Lower leg skin (tissue), 4 donors: ENCODE data around the gene STK36. TPM values are rescaled to one million over a fixed set of nuclear protein-coding genes. Genes with fewer than 3 reads are reported as not detected.

Source experiments
- DNase-seq, 2 donors: peaks; one replicate each; pipeline ENCODE4 v3.0.0-alpha.2; 2019; ENCODE audit warnings: low spot score in 2 of 2
- H3K4me3 ChIP-seq: fragments of 200-600 bp; sonication (generic); 2 replicates; pipeline ENCODE4 v1.5.1; 2017; ENCODE audit warnings: mild to moderate bottlenecking, low read depth; ENCODE audit not compliant: poor library complexity, severe bottlenecking
- POLR2A ChIP-seq, 2 donors: fragments of 450-650 bp; IDR thresholded peaks; one replicate each; pipeline ENCODE4 v1.6.1; 2016 to 2017; ENCODE audit warnings: antibody characterized with exemption in 2 of 2, mild to moderate bottlenecking in 1 of 2, moderate library complexity in 1 of 2
- WGBS, 2 donors: methylation state at CpG; one replicate each; pipeline ENCODE4 v1.1.5; 2018; 5-methylcytosine and 5-hydroxymethylcytosine counted together
- intact Hi-C: fragments of 100-400 bp; cut with DNase I; formaldehyde crosslinking; loops from one replicate; pipeline ENCODE4 v1.15.0; 2023; ENCODE audit warnings: low total_unique reads
- total RNA-seq, 4 donors: library from RNA; depleted of rRNA; stranded (reverse); fragments of >200 nt; gene quantifications; one replicate each; pipeline ENCODE4 v1.1.0, GENCODE V29; 2016
- TF ChIP-seq, protein P1 (sequence below), 3 donors: fragments of 450-650 bp; IDR thresholded peaks; one replicate each; pipeline ENCODE4 v1.5.1; 2016; ENCODE audit warnings: antibody characterized with exemption in 3 of 3, mild to moderate bottlenecking in 3 of 3, moderate library complexity in 2 of 3

Gene STK36
- total RNA-seq, 4 donors from 2014 or later, result 7.4 to 21.1 (median 12.3) TPM

DNA sequence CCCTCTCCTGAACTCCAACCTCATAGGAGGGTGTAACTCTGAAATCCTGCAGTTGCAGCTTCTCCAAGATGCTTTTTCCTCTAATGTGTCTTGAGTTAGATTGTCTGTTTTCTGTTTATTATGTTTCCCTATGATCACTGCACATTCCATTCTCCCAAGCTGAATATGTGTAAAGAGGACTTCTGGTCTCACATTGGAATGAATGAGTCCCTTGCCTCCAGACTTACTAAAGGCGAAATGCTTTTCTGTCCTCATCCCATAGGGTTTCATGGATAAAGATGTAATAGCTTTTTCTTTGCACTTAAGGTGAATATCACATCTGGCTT lies 74.5 kb downstream of the STK36 start:
- 90 to 100% methylated on average over 1 of the region's 1 CpG for WGBS, 2 donors

DNA sequence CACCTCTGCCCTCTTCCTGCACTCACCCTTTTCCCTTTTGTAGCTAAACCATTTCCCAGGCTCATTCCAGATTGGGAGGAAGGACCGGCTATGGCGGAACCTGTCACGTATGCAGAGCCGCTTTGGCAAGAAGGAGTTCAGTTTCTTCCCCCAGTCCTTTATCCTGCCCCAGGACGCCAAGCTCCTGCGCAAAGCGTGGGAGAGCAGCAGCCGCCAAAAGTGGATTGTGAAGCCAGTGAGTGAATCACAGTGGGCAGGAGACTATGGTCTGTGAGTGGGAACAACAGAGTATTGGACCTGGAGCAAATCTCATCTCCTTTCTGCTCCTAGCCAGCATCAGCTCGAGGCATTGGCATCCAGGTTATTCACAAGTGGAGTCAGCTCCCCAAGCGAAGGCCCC lies 75.1 kb downstream of the STK36 start:
- H3K4me3 ChIP-seq, result no peak overlapping the region
- intact Hi-C loops, result no loop called here
- no peak for DNase-seq
- no peak for TF ChIP-seq POLR2A (IDR thresholded peaks at IDR 0.05)
- TF ChIP-seq, protein P1, sequence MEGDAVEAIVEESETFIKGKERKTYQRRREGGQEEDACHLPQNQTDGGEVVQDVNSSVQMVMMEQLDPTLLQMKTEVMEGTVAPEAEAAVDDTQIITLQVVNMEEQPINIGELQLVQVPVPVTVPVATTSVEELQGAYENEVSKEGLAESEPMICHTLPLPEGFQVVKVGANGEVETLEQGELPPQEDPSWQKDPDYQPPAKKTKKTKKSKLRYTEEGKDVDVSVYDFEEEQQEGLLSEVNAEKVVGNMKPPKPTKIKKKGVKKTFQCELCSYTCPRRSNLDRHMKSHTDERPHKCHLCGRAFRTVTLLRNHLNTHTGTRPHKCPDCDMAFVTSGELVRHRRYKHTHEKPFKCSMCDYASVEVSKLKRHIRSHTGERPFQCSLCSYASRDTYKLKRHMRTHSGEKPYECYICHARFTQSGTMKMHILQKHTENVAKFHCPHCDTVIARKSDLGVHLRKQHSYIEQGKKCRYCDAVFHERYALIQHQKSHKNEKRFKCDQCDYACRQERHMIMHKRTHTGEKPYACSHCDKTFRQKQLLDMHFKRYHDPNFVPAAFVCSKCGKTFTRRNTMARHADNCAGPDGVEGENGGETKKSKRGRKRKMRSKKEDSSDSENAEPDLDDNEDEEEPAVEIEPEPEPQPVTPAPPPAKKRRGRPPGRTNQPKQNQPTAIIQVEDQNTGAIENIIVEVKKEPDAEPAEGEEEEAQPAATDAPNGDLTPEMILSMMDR (IDR thresholded peaks at IDR 0.05), result no peak
- WGBS, 2 donors, result 92 to 96% methylated on average over 10 of the region's 10 CpGs

More for the DNA sequence above, 74.5 kb downstream of the STK36 start:
- no peak overlapping the region for H3K4me3 ChIP-seq
- no peak for DNase-seq
- intact Hi-C loops, result no loop called here
- TF ChIP-seq, protein P1 (IDR thresholded peaks at IDR 0.05), result no peak
- no peak for TF ChIP-seq POLR2A (IDR thresholded peaks at IDR 0.05)

DNA sequence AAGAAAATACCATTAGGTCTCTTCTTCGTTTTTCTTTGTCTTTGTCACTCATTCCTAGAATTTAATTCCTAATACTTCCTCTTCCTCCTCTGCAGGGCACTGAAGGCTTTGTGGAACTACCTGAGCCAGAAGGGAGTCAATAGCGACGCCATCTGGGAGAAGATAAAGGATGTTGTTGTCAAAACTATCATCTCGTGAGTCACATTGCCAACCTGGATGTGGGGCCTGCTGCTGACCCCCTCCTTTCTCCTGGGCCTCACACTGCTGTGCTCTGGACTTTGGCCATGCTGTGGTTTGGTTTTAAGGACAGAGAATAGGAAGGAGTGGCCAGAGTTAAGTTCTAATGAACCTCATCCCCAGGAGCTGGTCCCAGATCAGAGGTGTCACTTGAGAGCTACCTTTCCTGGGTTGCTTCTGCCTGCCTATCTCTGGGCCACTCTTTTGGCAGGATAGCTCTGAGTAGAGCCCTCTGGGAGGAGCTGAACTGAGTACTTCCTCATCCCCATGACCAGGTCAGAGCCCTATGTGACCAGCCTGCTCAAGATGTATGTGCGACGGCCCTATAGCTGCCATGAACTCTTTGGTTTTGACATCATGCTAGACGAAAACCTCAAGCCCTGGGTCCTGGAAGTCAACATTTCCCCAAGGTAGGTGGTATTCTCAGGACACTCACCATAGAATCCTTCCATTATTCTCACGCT lies 77.0 kb downstream of the STK36 start:
- WGBS, 2 donors, result 90 to 92% methylated on average over 8 of the region's 8 CpGs
- intact Hi-C loops, result no loop called here
- no peak for TF ChIP-seq POLR2A (IDR thresholded peaks at IDR 0.05)
- TF ChIP-seq, protein P1 (IDR thresholded peaks at IDR 0.05), result no peak
- H3K4me3 ChIP-seq, result no peak overlapping the region
- no peak for DNase-seq

Other genes with a start within 250 kb of the STK36 start
- gene USP37, start 103.7 kb upstream of the STK36 start, total RNA-seq, result 10 to 100 TPM; 10.5 to 12.0 (median 11.4) TPM
- 10 to 100 TPM; 30.1 to 39.1 (median 34.5) TPM for gene CNOT9, start 103.2 kb upstream of the STK36 start, total RNA-seq
- 1 to 10 TPM in 1 of 4 donors, under 1 TPM in 3; 0.34 to 2.7 (median 0.59) TPM for gene PLCD4, start 64.2 kb upstream of the STK36 start, total RNA-seq
- 10 to 100 TPM; 15.2 to 31.1 (median 20.1) TPM for gene ZNF142, start 12.5 kb upstream of the STK36 start, total RNA-seq
- 10 to 100 TPM; 19.1 to 45.0 (median 31.5) TPM for gene BCS1L, start 12.4 kb upstream of the STK36 start, total RNA-seq
- 10 to 100 TPM; 21.2 to 38.2 (median 21.7) TPM for gene RNF25, start 84 bp upstream of the STK36 start, total RNA-seq
- 10 to 100 TPM in 3 of 4 donors, 1 to 10 TPM in 1; 4.4 to 19.4 (median 17.4) TPM for gene TTLL4, start 38.7 kb downstream of the STK36 start, total RNA-seq
- 10 to 100 TPM; 12.9 to 35.2 (median 21.8) TPM for gene CYP27A1, start 110.1 kb downstream of the STK36 start, total RNA-seq
- under 1 TPM in 1 of 4 donors, not detected in 3; 0.32 TPM for gene PRKAG3, start 159.7 kb downstream of the STK36 start, total RNA-seq
- gene WNT6, start 187.7 kb downstream of the STK36 start, total RNA-seq, result 1 to 10 TPM; 1.3 to 5.5 (median 3.7) TPM
- 10 to 100 TPM; 10.0 to 16.5 (median 15.2) TPM for gene WNT10A, start 208.8 kb downstream of the STK36 start, total RNA-seq